DMS53 treated with DMSO at 0.1 percent for 48 hours (cell line): ENCODE data around the gene NDFIP2.
A peak's percentile ranks its signal among the peaks of the same experiment; 100 is the strongest.

Experiments
- DNase-seq: peaks from one replicate; lab custom pipeline; 2025; ENCODE audit not compliant: unreplicated experiment; lab: John Stamatoyannopoulos, UW

The NDFIP2 gene

GRCh38 chr13:79480954-79481684, at the start of gene NDFIP2:
NDFIP2 (plus strand) TSS chr13:79481155; CDS start chr13:79481204, 49 bp downstream.
- peak; percentile 62 for DNase-seq

- DNase-seq, result no peak
Observed at GRCh38 chr13:79432086-79432485, 48.9 kb upstream of the NDFIP2 start.

- no peak for DNase-seq
Observed at GRCh38 chr13:79432992-79433391, 48.0 kb upstream of the NDFIP2 start.

GRCh38 chr13:79434556-79434955, 46.4 kb upstream of the NDFIP2 start:
- no peak for DNase-seq

GRCh38 chr13:79435561-79435990, 45.4 kb upstream of the NDFIP2 start:
- no peak for DNase-seq

- no peak for DNase-seq
Observed at GRCh38 chr13:79439275-79439674, 41.7 kb upstream of the NDFIP2 start.

- no peak for DNase-seq
Observed at GRCh38 chr13:79440958-79441528, 39.9 kb upstream of the NDFIP2 start.

- no peak for DNase-seq
Observed at GRCh38 chr13:79442221-79442620, 38.7 kb upstream of the NDFIP2 start.

- no peak for DNase-seq
Observed at GRCh38 chr13:79442706-79443105, 38.2 kb upstream of the NDFIP2 start.

- no peak for DNase-seq
Observed at GRCh38 chr13:79445968-79446645, 34.8 kb upstream of the NDFIP2 start.

- DNase-seq, result no peak
Observed at GRCh38 chr13:79447141-79447540, 33.8 kb upstream of the NDFIP2 start.

GRCh38 chr13:79447741-79448140, 33.2 kb upstream of the NDFIP2 start:
- no peak for DNase-seq

- DNase-seq, result no peak
Observed at GRCh38 chr13:79448413-79448812, 32.5 kb upstream of the NDFIP2 start.

- DNase-seq, result no peak
Observed at GRCh38 chr13:79450110-79450509, 30.8 kb upstream of the NDFIP2 start.

- DNase-seq, result no peak
Observed at GRCh38 chr13:79451500-79451962, 29.4 kb upstream of the NDFIP2 start.

GRCh38 chr13:79452239-79452913, 28.6 kb upstream of the NDFIP2 start:
- DNase-seq, result no peak

GRCh38 chr13:79455331-79455730, 25.6 kb upstream of the NDFIP2 start:
- no peak for DNase-seq

GRCh38 chr13:79456051-79456450, 24.9 kb upstream of the NDFIP2 start:
- no peak for DNase-seq

- no peak for DNase-seq
Observed at GRCh38 chr13:79456656-79457365, 24.1 kb upstream of the NDFIP2 start.

- DNase-seq, result no peak
Observed at GRCh38 chr13:79457390-79457789, 23.6 kb upstream of the NDFIP2 start.

GRCh38 chr13:79457948-79458347, 23.0 kb upstream of the NDFIP2 start:
- DNase-seq, result no peak
